ENCODE results near the gene HCK.
A peak's percentile ranks its signal among the peaks of the same experiment; 100 is the strongest.

Gene HCK

GRCh38 chr20:32109392-32110172 is 57.5 kb downstream of the HCK start, which contains the start of gene TM9SF4:
TM9SF4 (plus strand) TSS chr20:32109714; CDS start chr20:32109741, 27 bp downstream.
- ChIA-PET POLR2A (interaction anchor here (0.6 to 1.7 kb wide), 3 partner anchors 12 to 710 kb away, joined by 3 to 4 read pairs (median 3); partner anchors contain the start of gene MAPRE1), CTCF (interaction anchor here (0.5 to 2.1 kb wide), 3 partner anchors 18 to 90 kb away, joined by 3 to 12 read pairs (median 3); no protein-coding TSS in a partner anchor)
- Histone ChIP-seq H3K36me3 (ENCODE audit: control insufficient read depth in 2 of 2, insufficient read depth in 1 of 2, low read length in 2 of 2) (peaks cover 0 to 6% of the 10 kb centered on the region in 2 experiments; a peak in 1 of 3 replicates), H3K9me3 (ENCODE audit: control insufficient read depth, insufficient read depth, low read depth, low read length) (no peaks in the 10 kb centered on the region), H3K27ac (ENCODE audit: extremely low read depth, low read depth, low read length) (peak within 1 kb of the TSS; percentile 95), H3K4me3 (ENCODE audit: low read depth, low read length) (peak within 1 kb of the TSS; percentile 87), H3K4me1 (ENCODE audit: control insufficient read depth, insufficient read depth, low read length) (0 out of 2 replicates have a peak, but pooled peaks cover 3% of the 10 kb centered on the region)
- TF ChIP-seq ZNF394 (tag by site-specific recombination; IDR thresholded peaks at IDR 0.05; ENCODE audit: borderline replicate concordance) (peak; percentile 83; the same call in 1 of the 2 replicates), ZNF302 (tag by site-specific recombination; IDR thresholded peaks at IDR 0.05; ENCODE audit: low read depth) (no peak; the same call in 1 of the 2 replicates), GFI1B (tag by site-specific recombination; IDR thresholded peaks at IDR 0.05) (peak; percentile 30; the same call in 1 of the 2 replicates), FEZF1 (tag by site-specific recombination; IDR thresholded peaks at IDR 0.05) (no peak; the same call in 1 of the 2 replicates), ZNF157 (tag by site-specific recombination; IDR thresholded peaks at IDR 0.05) (no peak), ZNF510 (tag by site-specific recombination; IDR thresholded peaks at IDR 0.05; ENCODE audit: insufficient replicate concordance) (no peak), ZNF76 (tag by site-specific recombination; IDR thresholded peaks at IDR 0.05; ENCODE audit: borderline replicate concordance, low read depth) (peak; percentile 99), ZNF600 (tag by site-specific recombination; IDR thresholded peaks at IDR 0.05) (peak; percentile 86), ZSCAN18 (tag by site-specific recombination; IDR thresholded peaks at IDR 0.05) (0 out of 2 replicates have a peak, but pooled peaks have one; percentile 47), ZNF138 (tag by site-specific recombination; IDR thresholded peaks at IDR 0.05; ENCODE audit: borderline replicate concordance) (0 out of 2 replicates have a peak, but pooled peaks have one; percentile 56), ZBTB7A (tag by site-specific recombination; IDR thresholded peaks at IDR 0.05; ENCODE audit: low read depth) (0 out of 2 replicates have a peak, but pooled peaks have one; percentile 43), RBAK (tag by site-specific recombination; IDR thresholded peaks at IDR 0.05) (no peak), ZNF221 (tag by site-specific recombination; IDR thresholded peaks at IDR 0.05; ENCODE audit: borderline replicate concordance) (no peak), ZNF658 (tag by site-specific recombination; IDR thresholded peaks at IDR 0.05) (no peak), ZNF132 (tag by site-specific recombination; IDR thresholded peaks at IDR 0.05; ENCODE audit: borderline replicate concordance) (no peak), ZNF404 (tag by site-specific recombination; IDR thresholded peaks at IDR 0.05) (no peak), ZNF155 (tag by site-specific recombination; IDR thresholded peaks at IDR 0.05) (no peak), GLIS1 (tag by site-specific recombination; IDR thresholded peaks at IDR 0.05) (no peak), GLIS2 (tag by site-specific recombination; IDR thresholded peaks at IDR 0.05) (peak; percentile 60), ZNF354C (tag by site-specific recombination; IDR thresholded peaks at IDR 0.05; ENCODE audit: borderline replicate concordance, low read depth) (no peak), ZNF16 (tag by site-specific recombination; IDR thresholded peaks at IDR 0.05; ENCODE audit: low read depth) (no peak), ZNF670 (tag by site-specific recombination; IDR thresholded peaks at IDR 0.05; ENCODE audit: low read depth) (no peak), ZNF624 (tag by site-specific recombination; IDR thresholded peaks at IDR 0.05) (no peak), ZNF24 (tag by site-specific recombination; IDR thresholded peaks at IDR 0.05) (peak; percentile 75), ZNF792 (tag by site-specific recombination; IDR thresholded peaks at IDR 0.05) (no peak), ZNF623 (tag by site-specific recombination; IDR thresholded peaks at IDR 0.05) (0 out of 2 replicates have a peak, but pooled peaks have one; percentile 25), ZNF311 (tag by site-specific recombination; IDR thresholded peaks at IDR 0.05; ENCODE audit: borderline replicate concordance) (no peak), ZNF292 (tag by site-specific recombination; IDR thresholded peaks at IDR 0.05; ENCODE audit: borderline replicate concordance, low read depth) (no peak), ZNF174 (tag by site-specific recombination; IDR thresholded peaks at IDR 0.05) (no peak), HOXC10 (CRISPR knock-in tag; IDR thresholded peaks at IDR 0.05) (no peak), SALL2 (tag by site-specific recombination; IDR thresholded peaks at IDR 0.05; ENCODE audit: borderline replicate concordance) (no peak)
- TF ChIP-seq, protein P1, sequence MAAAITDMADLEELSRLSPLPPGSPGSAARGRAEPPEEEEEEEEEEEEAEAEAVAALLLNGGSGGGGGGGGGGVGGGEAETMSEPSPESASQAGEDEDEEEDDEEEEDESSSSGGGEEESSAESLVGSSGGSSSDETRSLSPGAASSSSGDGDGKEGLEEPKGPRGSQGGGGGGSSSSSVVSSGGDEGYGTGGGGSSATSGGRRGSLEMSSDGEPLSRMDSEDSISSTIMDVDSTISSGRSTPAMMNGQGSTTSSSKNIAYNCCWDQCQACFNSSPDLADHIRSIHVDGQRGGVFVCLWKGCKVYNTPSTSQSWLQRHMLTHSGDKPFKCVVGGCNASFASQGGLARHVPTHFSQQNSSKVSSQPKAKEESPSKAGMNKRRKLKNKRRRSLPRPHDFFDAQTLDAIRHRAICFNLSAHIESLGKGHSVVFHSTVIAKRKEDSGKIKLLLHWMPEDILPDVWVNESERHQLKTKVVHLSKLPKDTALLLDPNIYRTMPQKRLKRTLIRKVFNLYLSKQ (tag by site-specific recombination; IDR thresholded peaks at IDR 0.05; ENCODE audit: borderline replicate concordance): no peak
- TF ChIP-seq, protein P2, sequence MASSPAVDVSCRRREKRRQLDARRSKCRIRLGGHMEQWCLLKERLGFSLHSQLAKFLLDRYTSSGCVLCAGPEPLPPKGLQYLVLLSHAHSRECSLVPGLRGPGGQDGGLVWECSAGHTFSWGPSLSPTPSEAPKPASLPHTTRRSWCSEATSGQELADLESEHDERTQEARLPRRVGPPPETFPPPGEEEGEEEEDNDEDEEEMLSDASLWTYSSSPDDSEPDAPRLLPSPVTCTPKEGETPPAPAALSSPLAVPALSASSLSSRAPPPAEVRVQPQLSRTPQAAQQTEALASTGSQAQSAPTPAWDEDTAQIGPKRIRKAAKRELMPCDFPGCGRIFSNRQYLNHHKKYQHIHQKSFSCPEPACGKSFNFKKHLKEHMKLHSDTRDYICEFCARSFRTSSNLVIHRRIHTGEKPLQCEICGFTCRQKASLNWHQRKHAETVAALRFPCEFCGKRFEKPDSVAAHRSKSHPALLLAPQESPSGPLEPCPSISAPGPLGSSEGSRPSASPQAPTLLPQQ (tag by site-specific recombination; IDR thresholded peaks at IDR 0.05): peak; percentile 80
- TF ChIP-seq, protein P3, sequence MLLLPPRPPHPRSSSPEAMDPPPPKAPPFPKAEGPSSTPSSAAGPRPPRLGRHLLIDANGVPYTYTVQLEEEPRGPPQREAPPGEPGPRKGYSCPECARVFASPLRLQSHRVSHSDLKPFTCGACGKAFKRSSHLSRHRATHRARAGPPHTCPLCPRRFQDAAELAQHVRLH (tag by site-specific recombination; IDR thresholded peaks at IDR 0.05): peak; percentile 89

Measured in HEK293 (cell line).